Measurements from ENCODE around the gene RHOXF1. TPM values are rescaled to one million over a fixed set of nuclear protein-coding genes. Genes with fewer than 3 reads are reported as not detected.
"Not testable (repeated sequence)": the region's sequence is repeated elsewhere in the genome, so short reads cannot be mapped to it uniquely, and the experiment has no call there.

The RHOXF1 gene, protein sequence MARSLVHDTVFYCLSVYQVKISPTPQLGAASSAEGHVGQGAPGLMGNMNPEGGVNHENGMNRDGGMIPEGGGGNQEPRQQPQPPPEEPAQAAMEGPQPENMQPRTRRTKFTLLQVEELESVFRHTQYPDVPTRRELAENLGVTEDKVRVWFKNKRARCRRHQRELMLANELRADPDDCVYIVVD
- 1.1 and 1.5 TPM in 2 replicates for total RNA-seq (2013; cell fraction: nucleolus; rRNA removed)
- total RNA-seq (2014; rRNA removed) (not detected in 2 replicates), total RNA-seq (2014; rRNA removed; fragmentation: Illumina TruSeq; extraction: Trizol) (not detected in 2 replicates), total RNA-seq (2021) (not detected in 2 replicates), polyA plus RNA-seq (2011; rRNA removed) (2.3 and 2.5 TPM in 2 replicates), polyA plus RNA-seq (2014; fragmentation: Illumina TruSeq; extraction: Trizol) (not detected in 2 replicates), polyA plus RNA-seq (2014; fragmentation: Nextera tagmentation; extraction: Ambion mirVana) (under 1 TPM in 1 of 2 experiments, not detected in 1; 0.10 TPM), polyA plus RNA-seq (2014; rRNA removed) (not detected in 2 replicates), polyA plus RNA-seq (2016; fragmentation: Nextera tagmentation; extraction: Ambion mirVana) (not detected), polyA minus RNA-seq (2011; rRNA and poly(A)+ RNA removed) (0.37 and 1.7 TPM in 2 replicates), Bru-seq, nascent RNA (percentile 46 among the genes with signal in this experiment), BruChase-seq, experiment 1, labeled RNA remaining after a 6-hour chase (percentile 56 among the genes with signal in this experiment), BruChase-seq, experiment 2, labeled RNA remaining after a 2-hour chase (percentile 49 among the genes with signal in this experiment)
- not detected for polyA plus RNA-seq (2011; ENCODE audit: low read depth)
- polyA plus RNA-seq (2011; cell fraction: cytosol; rRNA removed): 1.8 and 2.8 TPM in 2 replicates
- polyA plus RNA-seq (2011; cell fraction: nucleus; rRNA removed): 4.8 and 5.1 TPM in 2 replicates
- 0.65 and 0.83 TPM in 2 replicates for polyA plus RNA-seq (2012)
- not detected in 2 replicates for polyA minus RNA-seq (2011; cell fraction: cytosol; rRNA and poly(A)+ RNA removed)
- polyA minus RNA-seq (2011; cell fraction: nucleus; rRNA and poly(A)+ RNA removed): 1.2 TPM in 1 of 2 replicates, not detected in the other
- long read RNA-seq, experiment 1: 0 reads
- long read RNA-seq, experiment 2, partial matches to known transcripts: 0 of 1 reads
- long read RNA-seq, experiment 2, other reads (novel, unspliced or antisense): 1 of 1 reads

DNA sequence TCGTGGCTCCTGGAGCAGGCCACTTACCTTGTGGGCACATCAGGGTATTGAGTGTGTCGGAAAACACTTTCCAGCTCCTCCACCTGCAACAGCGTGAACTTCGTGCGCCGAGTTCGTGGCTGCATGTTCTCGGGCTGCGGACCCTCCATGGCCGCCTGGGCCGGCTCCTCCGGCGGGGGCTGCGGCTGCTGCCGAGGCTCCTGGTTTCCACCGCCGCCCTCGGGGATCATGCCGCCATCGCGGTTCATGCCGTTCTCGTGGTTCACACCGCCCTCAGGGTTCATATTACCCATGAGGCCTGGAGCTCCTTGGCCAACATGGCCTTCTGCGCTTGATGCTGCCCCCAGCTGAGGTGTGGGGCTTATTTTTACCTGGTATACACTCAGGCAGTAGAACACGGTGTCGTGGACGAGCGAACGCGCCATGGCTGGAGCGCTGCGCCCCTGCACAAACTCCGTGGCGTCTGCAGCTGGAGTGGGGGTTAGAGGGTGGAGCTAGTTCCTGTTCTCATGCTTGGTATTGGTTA lies at the start of gene RHOXF1:
RHOXF1 (minus strand) TSS at position 476 of the 526 bp plus-strand sequence; CDS start at position 425, 51 bp downstream.
- in situ Hi-C loops (cut with MboI) (loop anchor here (25.0 kb wide), 1 partner anchor 97 kb away; no protein-coding TSS in a partner anchor), intact Hi-C loops (cut with micrococcal nuclease; ENCODE audit: unreplicated experiment) (no loop called here)
- H3K4me2 ChIP-seq (ENCODE audit: control insufficient read depth, insufficient read depth): no peak within 1 kb of the TSS
- H3K9ac ChIP-seq (ENCODE audit: control insufficient read depth, insufficient read depth, low read length): no peak within 1 kb of the TSS
- no peaks in the 10 kb centered on the region for H3K79me2 ChIP-seq (ENCODE audit: control insufficient read depth, insufficient read depth, low read length)
- ChIA-PET POLR2A (no interaction called here), RAD21 (ENCODE audit: unreplicated experiment) (no interaction called here), SMC1A (ENCODE audit: uncharacterized antibody, unreplicated experiment) (no interaction called here), CTCF (no interaction called here)
- FAIRE-seq (no peak), DNase-seq (ENCODE audit: low read depth, low spot score) (no peak), ATAC-seq (no peak)
- no peak within 1 kb of the TSS for H3K27ac ChIP-seq (ENCODE audit: control insufficient read depth, insufficient read depth)
- H3K27me3 ChIP-seq (replicated peaks in 1 of 2; ENCODE audit: control insufficient read depth in 2 of 2, insufficient read depth in 2 of 2, low read length in 1 of 2): no peaks in the 10 kb centered on the region
- H3K4me1 ChIP-seq (ENCODE audit: control insufficient read depth, insufficient read depth, low read length): no peaks in the 10 kb centered on the region
- no peaks in the 10 kb centered on the region; the same call in 2 of the 3 replicates for H3K9me3 ChIP-seq (replicated peaks; ENCODE audit: control insufficient read depth, insufficient read depth, low read length)
- no peaks in the 10 kb centered on the region for H4K20me1 ChIP-seq (ENCODE audit: control insufficient read depth, insufficient read depth)
- no peaks in the 10 kb centered on the region for H3K36me3 ChIP-seq (ENCODE audit: control insufficient read depth in 2 of 2, insufficient read depth in 2 of 2, low read length in 1 of 2)
- BruUV-seq (replicated peaks): no TSS peak
- 85% methylated on average over 17 of the region's 35 CpGs for WGBS (ENCODE audit: insufficient coverage, insufficient replicate concordance, low lambda C conversion rate, missing lambda C conversion rate)
- no peak within 1 kb of the TSS for H2AFZ ChIP-seq (ENCODE audit: control insufficient read depth, low read depth, low read length)
- H3K4me3 ChIP-seq: no peak within 1 kb of the TSS
- no peak for TF ChIP-seq PAX5 (IDR thresholded peaks at IDR 0.05; ENCODE audit: borderline replicate concordance, low read depth, low read length)
- TF ChIP-seq, protein P1, sequence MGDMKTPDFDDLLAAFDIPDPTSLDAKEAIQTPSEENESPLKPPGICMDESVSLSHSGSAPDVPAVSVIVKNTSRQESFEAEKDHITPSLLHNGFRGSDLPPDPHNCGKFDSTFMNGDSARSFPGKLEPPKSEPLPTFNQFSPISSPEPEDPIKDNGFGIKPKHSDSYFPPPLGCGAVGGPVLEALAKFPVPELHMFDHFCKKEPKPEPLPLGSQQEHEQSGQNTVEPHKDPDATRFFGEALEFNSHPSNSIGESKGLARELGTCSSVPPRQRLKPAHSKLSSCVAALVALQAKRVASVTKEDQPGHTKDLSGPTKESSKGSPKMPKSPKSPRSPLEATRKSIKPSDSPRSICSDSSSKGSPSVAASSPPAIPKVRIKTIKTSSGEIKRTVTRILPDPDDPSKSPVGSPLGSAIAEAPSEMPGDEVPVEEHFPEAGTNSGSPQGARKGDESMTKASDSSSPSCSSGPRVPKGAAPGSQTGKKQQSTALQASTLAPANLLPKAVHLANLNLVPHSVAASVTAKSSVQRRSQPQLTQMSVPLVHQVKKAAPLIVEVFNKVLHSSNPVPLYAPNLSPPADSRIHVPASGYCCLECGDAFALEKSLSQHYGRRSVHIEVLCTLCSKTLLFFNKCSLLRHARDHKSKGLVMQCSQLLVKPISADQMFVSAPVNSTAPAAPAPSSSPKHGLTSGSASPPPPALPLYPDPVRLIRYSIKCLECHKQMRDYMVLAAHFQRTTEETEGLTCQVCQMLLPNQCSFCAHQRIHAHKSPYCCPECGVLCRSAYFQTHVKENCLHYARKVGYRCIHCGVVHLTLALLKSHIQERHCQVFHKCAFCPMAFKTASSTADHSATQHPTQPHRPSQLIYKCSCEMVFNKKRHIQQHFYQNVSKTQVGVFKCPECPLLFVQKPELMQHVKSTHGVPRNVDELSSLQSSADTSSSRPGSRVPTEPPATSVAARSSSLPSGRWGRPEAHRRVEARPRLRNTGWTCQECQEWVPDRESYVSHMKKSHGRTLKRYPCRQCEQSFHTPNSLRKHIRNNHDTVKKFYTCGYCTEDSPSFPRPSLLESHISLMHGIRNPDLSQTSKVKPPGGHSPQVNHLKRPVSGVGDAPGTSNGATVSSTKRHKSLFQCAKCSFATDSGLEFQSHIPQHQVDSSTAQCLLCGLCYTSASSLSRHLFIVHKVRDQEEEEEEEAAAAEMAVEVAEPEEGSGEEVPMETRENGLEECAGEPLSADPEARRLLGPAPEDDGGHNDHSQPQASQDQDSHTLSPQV (IDR thresholded peaks at IDR 0.05): no peak
- no peak for TF ChIP-seq MTA3 (IDR thresholded peaks at IDR 0.05; ENCODE audit: borderline replicate concordance, low read length)
- TF ChIP-seq GATAD2B (conservative IDR thresholded peaks at IDR 0.05; ENCODE audit: low read depth): no peak
- TF ChIP-seq PML (IDR thresholded peaks at IDR 0.05; ENCODE audit: low read length): no peak
- no peak for TF ChIP-seq CEBPB (IDR thresholded peaks at IDR 0.05; ENCODE audit: borderline replicate concordance in 1 of 2, low read depth in 2 of 2, low read length in 2 of 2)

DNA sequence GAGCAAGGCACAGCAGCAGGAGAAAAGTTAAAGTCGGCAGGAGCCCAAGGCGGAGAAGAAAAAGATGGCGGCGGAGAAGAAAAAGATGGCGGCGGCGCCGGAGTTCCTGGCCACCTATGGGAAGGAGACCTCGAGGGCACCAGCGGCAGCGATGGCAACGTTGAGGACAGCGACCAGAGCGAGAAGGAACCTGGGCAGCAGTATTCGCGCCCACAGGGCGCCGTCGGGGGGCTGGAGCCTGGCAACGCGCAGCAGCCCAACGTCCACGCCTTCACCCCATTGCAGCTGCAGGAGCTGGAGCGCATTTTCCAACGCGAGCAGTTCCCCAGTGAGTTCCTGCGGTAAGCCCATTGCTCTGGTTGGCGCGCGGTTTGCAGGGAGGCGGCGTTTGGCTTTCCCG lies 43.4 kb upstream of the RHOXF1 start:
- H4K20me1 ChIP-seq (ENCODE audit: control insufficient read depth, insufficient read depth); H3K4me3 ChIP-seq; intact Hi-C loops (cut with micrococcal nuclease; ENCODE audit: unreplicated experiment); CTCF ChIA-PET; DNase-seq (ENCODE audit: low read depth, low spot score); H3K27me3 ChIP-seq (replicated peaks in 1 of 2; ENCODE audit: control insufficient read depth in 2 of 2, insufficient read depth in 2 of 2, low read length in 1 of 2); POLR2A ChIA-PET; H3K79me2 ChIP-seq (ENCODE audit: control insufficient read depth, insufficient read depth, low read length); H3K9ac ChIP-seq (ENCODE audit: control insufficient read depth, insufficient read depth, low read length); H3K4me2 ChIP-seq (ENCODE audit: control insufficient read depth, insufficient read depth); H3K4me1 ChIP-seq (ENCODE audit: control insufficient read depth, insufficient read depth, low read length); H3K36me3 ChIP-seq (ENCODE audit: control insufficient read depth in 2 of 2, insufficient read depth in 2 of 2, low read length in 1 of 2); FAIRE-seq; H3K27ac ChIP-seq (ENCODE audit: control insufficient read depth, insufficient read depth); H3K9me3 ChIP-seq (replicated peaks; ENCODE audit: control insufficient read depth, insufficient read depth, low read length); in situ Hi-C loops (cut with MboI); ATAC-seq; BruUV-seq (replicated peaks); SMC1A ChIA-PET (ENCODE audit: uncharacterized antibody, unreplicated experiment); RAD21 ChIA-PET (ENCODE audit: unreplicated experiment); H2AFZ ChIP-seq (ENCODE audit: control insufficient read depth, low read depth, low read length): not testable (repeated sequence)
- WGBS (ENCODE audit: insufficient coverage, insufficient replicate concordance, low lambda C conversion rate, missing lambda C conversion rate): 75% methylated on average over 4 of the region's 33 CpGs
